HepG2 (cell line): ENCODE data around the gene CFAP46. TPM values are rescaled to one million over a fixed set of nuclear protein-coding genes. Genes with fewer than 3 reads are reported as not detected.

Experiments used
- ATAC-seq: fragments of 200-7000 bp; cut with Tn5 transposase; 3 replicates; pipeline ENCODE4 v1.9.1; 2020; ENCODE audit warnings: mild to moderate bottlenecking, moderate library complexity
- BruUV-seq: library from RNA; stranded (reverse); fragments of 400-500 nt; replicated peaks from 2 replicates; lab custom pipeline; 2021; lab: Mats Ljungman, UMichigan
- CTCF ChIA-PET: fragments of 300-600 bp; formaldehyde crosslinking; extraction: SDS; loops from one replicate; lab custom pipeline; 2021; ENCODE audit warnings: low total read pairs, inconsistent platforms, low intra/inter-chr PET ratio; lab: Yijun Ruan, JAX
- POLR2A ChIA-PET: fragments of 350-600 bp; sonication (Branson Sonifier 250); formaldehyde crosslinking; loops from one replicate; lab custom pipeline; 2020; ENCODE audit warnings: antibody characterized with exemption, inconsistent platforms; lab: Yijun Ruan, JAX
- DNase-seq: peaks from one replicate; pipeline ENCODE4 v3.0.0-alpha.2; 2015; ENCODE audit warnings: low spot score
- FAIRE-seq: peaks from 3 replicates; lab custom pipeline; 2011; peaks lifted over from hg19 to GRCh38; lab: Jason Lieb, UNC
- H2AFZ ChIP-seq: one replicate; pipeline ENCODE4 v1.6.1; 2011; ENCODE audit warnings: low read length, inconsistent platforms
- H3K27ac ChIP-seq: fragments of 300-600 bp; 3 replicates; pipeline ENCODE4 v1.8.0; 2011; ENCODE audit warnings: mixed run types, mild to moderate bottlenecking, mixed read lengths, low read length, inconsistent platforms; ENCODE audit not compliant: insufficient read depth; ENCODE audit errors: extremely low read length
- H3K27me3 ChIP-seq, 2 experiments: fragments of 200-600 bp in 1 of 2; 2 replicates in 1 of 2; 3 replicates in 1 of 2; pipeline versions ENCODE4 v1.6.0 to v1.8.0; 2011; ENCODE audit warnings: low read length in 2 of 2, mild to moderate bottlenecking in 2 of 2, moderate library complexity in 2 of 2, inconsistent platforms in 1 of 2; ENCODE audit not compliant: insufficient read depth in 2 of 2, control insufficient read depth in 1 of 2
- H3K36me3 ChIP-seq, 2 experiments: fragments of 200-600 bp in 1 of 2; replicated peaks in 1 of 2; 2 replicates in 1 of 2; 3 replicates in 1 of 2; pipeline versions ENCODE4 v1.5.1 to v1.8.0; 2011; ENCODE audit warnings: low read length in 2 of 2, inconsistent platforms in 1 of 2; ENCODE audit not compliant: insufficient read depth in 2 of 2, control insufficient read depth in 1 of 2
- H3K4me1 ChIP-seq: 2 replicates; pipeline ENCODE4 v1.5.1; 2012; ENCODE audit warnings: low read length, inconsistent platforms; ENCODE audit not compliant: insufficient read depth
- H3K4me2 ChIP-seq: 2 replicates; pipeline ENCODE4 v1.6.0; 2011; ENCODE audit warnings: low read depth, low read length, inconsistent platforms
- H3K4me3 ChIP-seq, 3 experiments: fragments of 200-600 bp in 1 of 3; sonication (generic), shearing (Covaris generic) in 1 of 3; replicated peaks in 1 of 3; 2 replicates each; pipeline ENCODE4 v1.5.1; 2011 to 2016; ENCODE audit warnings: low read length in 3 of 3, inconsistent platforms in 2 of 3, low read depth in 2 of 3, mild to moderate bottlenecking in 2 of 3, control low read depth in 1 of 3, mixed read lengths in 1 of 3; ENCODE audit not compliant: insufficient read depth in 1 of 3
- H3K79me2 ChIP-seq: one replicate; pipeline ENCODE4 v1.6.1; 2011; ENCODE audit warnings: low read length, inconsistent platforms; ENCODE audit not compliant: insufficient read depth
- H3K9ac ChIP-seq: 2 replicates; pipeline ENCODE4 v1.6.0; 2011; ENCODE audit warnings: mild to moderate bottlenecking, low read depth, low read length, inconsistent platforms; ENCODE audit not compliant: insufficient read depth
- H3K9me3 ChIP-seq: 2 replicates; pipeline ENCODE4 v1.5.1; 2012; ENCODE audit warnings: mild to moderate bottlenecking, low read length
- H4K20me1 ChIP-seq: 2 replicates; pipeline ENCODE4 v1.6.0; 2011; ENCODE audit warnings: inconsistent platforms, mild to moderate bottlenecking, low read length, moderate library complexity; ENCODE audit not compliant: insufficient read depth
- ARID2 ChIP-seq: sonication (generic); formaldehyde crosslinking; IDR thresholded peaks from 2 replicates; pipeline ENCODE4 v1.8.1; 2022; ENCODE audit warnings: mild to moderate bottlenecking, missing genetic modification reagents, borderline replicate concordance
- JARID2 ChIP-seq: sonication (generic); formaldehyde crosslinking; IDR thresholded peaks from 2 replicates; pipeline ENCODE4 v1.8.1; 2023; ENCODE audit warnings: missing genetic modification reagents, inconsistent platforms; ENCODE audit not compliant: insufficient replicate concordance
- MYNN ChIP-seq: sonication (generic); formaldehyde crosslinking; IDR thresholded peaks from 2 replicates; pipeline ENCODE4 v1.4.0; 2020; ENCODE audit warnings: mild to moderate bottlenecking, low read depth, missing genetic modification reagents
- PITX1 ChIP-seq: sonication (generic); formaldehyde crosslinking; IDR thresholded peaks from 2 replicates; pipeline ENCODE4 v1.5.1; 2020; ENCODE audit warnings: mild to moderate bottlenecking, missing genetic modification reagents
- RERE ChIP-seq: IDR thresholded peaks from 2 replicates; pipeline ENCODE4 v1.6.1; 2016; ENCODE audit warnings: low read depth, missing genetic modification reagents, missing compliant biosample characterization
- RFXAP ChIP-seq: sonication (generic); formaldehyde crosslinking; IDR thresholded peaks from 2 replicates; pipeline ENCODE4 v1.4.0; 2020; ENCODE audit warnings: missing genetic modification reagents, borderline replicate concordance
- ZNF232 ChIP-seq: sonication (generic); formaldehyde crosslinking; IDR thresholded peaks from 2 replicates; pipeline ENCODE4 v1.4.0; 2020; ENCODE audit warnings: missing genetic modification reagents, borderline replicate concordance
- ZNF362 ChIP-seq: sonication (generic); formaldehyde crosslinking; IDR thresholded peaks from 2 replicates; pipeline ENCODE4 v1.4.0; 2020; ENCODE audit warnings: missing genetic modification reagents, mild to moderate bottlenecking, borderline replicate concordance
- ZNF512 ChIP-seq: sonication (generic); formaldehyde crosslinking; IDR thresholded peaks from 2 replicates; pipeline ENCODE4 v1.4.0; 2020; ENCODE audit warnings: mild to moderate bottlenecking, missing genetic modification reagents
- ZNF709 ChIP-seq: sonication (generic); formaldehyde crosslinking; IDR thresholded peaks from 2 replicates; pipeline ENCODE4 v1.5.0; 2020; ENCODE audit warnings: mild to moderate bottlenecking, missing genetic modification reagents
- ZNF850 ChIP-seq: sonication (generic); formaldehyde crosslinking; conservative IDR thresholded peaks from 2 replicates; pipeline ENCODE4 v1.9.0; 2021; ENCODE audit warnings: mild to moderate bottlenecking, missing genetic modification reagents
- WGBS: methylation state at CpG from one replicate; pipeline ENCODE4 v1.1.6; 2017; ENCODE audit warnings: low lambda C conversion rate; 5-methylcytosine and 5-hydroxymethylcytosine counted together
- in situ Hi-C: cut with HindIII; loops from 2 replicates; pipeline ENCODE4 v1.10.0; 2017; ENCODE audit warnings: low pct_unique_long_range_greater_than_20kb; ENCODE audit not compliant: extremely low pct_ligation_motif_present
- intact Hi-C: fragments of 100-400 bp; cut with micrococcal nuclease; formaldehyde crosslinking; loops from one replicate; pipeline ENCODE4 v1.10.0; 2022; ENCODE audit not compliant: unreplicated experiment
- polyA plus RNA-seq, 8 experiments: library from polyadenylated mRNA; depleted of rRNA in 3 of 8; stranded (reverse) in 7 of 8; unstranded in 1 of 8; fragments of >200 nt; fragmentation: Illumina TruSeq in 4 of 8; extraction: Trizol in 4 of 8; gene quantifications; 2 replicates each; pipeline versions ENCODE4 v1.2.1 to v1.2.3, GENCODE V29; 2011 to 2016; ENCODE audit warnings: low read depth in 4 of 8, missing spikeins in 1 of 8, mixed read lengths in 1 of 8; ENCODE audit not compliant: insufficient read depth in 1 of 8
- total RNA-seq, 5 experiments: library from RNA; depleted of rRNA; stranded (reverse); fragments of >200 nt; fragmentation: Illumina TruSeq; extraction: Trizol; gene quantifications; 2 replicates each; pipeline ENCODE4 v1.2.3, GENCODE V29; 2016; ENCODE audit warnings: low read depth in 1 of 5

CFAP46 gene
- total and polyA plus RNA-seq, 2 of the 13 experiments (the other 11 are each of a cell fraction or from before 2014, with no cell fraction given), result 0.24 to 0.84 TPM

GRCh38 chr10:132870426-132870825, 71.9 kb downstream of the CFAP46 start:
- in situ Hi-C loops (no loop called here), intact Hi-C loops (no loop called here)
- 54% methylated on average over 13 of the region's 13 CpGs for WGBS
- Histone ChIP-seq H3K27ac (no peak overlapping the region), H4K20me1 (no peaks in the 10 kb centered on the region; the same call in 1 of the 2 replicates), H2AFZ (no peak overlapping the region), H3K27me3 (peaks cover 4 to 24% of the 10 kb centered on the region in 2 experiments; a peak in 3 of 5 replicates), H3K4me3 (no peak overlapping the region), H3K79me2 (no peaks in the 10 kb centered on the region), H3K4me2 (no peak overlapping the region), H3K9ac (no peak overlapping the region), H3K36me3 (no peaks in the 10 kb centered on the region), H3K4me1 (no peaks in the 10 kb centered on the region), H3K9me3 (no peaks in the 10 kb centered on the region)
- no peak for TF ChIP-seq RFXAP (CRISPR knock-in tag)
- TF ChIP-seq PITX1, result no peak
- no peak for TF ChIP-seq ARID2
- no peak for TF ChIP-seq MYNN (CRISPR knock-in tag)
- BruUV-seq, result no TSS peak
- POLR2A ChIA-PET, result no interaction called here
- CTCF ChIA-PET, result no interaction called here
- no peak for FAIRE-seq
- no peak for DNase-seq
- no peak for ATAC-seq

- 55% methylated on average over 15 of the region's 16 CpGs for WGBS
- no peaks in the 10 kb centered on the region for H3K79me2 ChIP-seq
- no peak overlapping the region for H3K27ac ChIP-seq
- no peaks in the 10 kb centered on the region for H3K9me3 ChIP-seq
- no peak overlapping the region for H3K4me2 ChIP-seq
- H3K27me3 ChIP-seq, result peaks cover 4 to 21% of the 10 kb centered on the region in 2 experiments; a peak in 3 of 5 replicates
- H3K4me1 ChIP-seq, result no peaks in the 10 kb centered on the region
- no peak for DNase-seq
- no peak for FAIRE-seq
- no peak overlapping the region for H2AFZ ChIP-seq
- intact Hi-C loops (no loop called here), in situ Hi-C loops (no loop called here)
- ChIA-PET CTCF (no interaction called here), POLR2A (no interaction called here)
- H3K4me3 ChIP-seq, result no peak overlapping the region
- ATAC-seq, result no peak
- H3K9ac ChIP-seq, result no peak overlapping the region
- H4K20me1 ChIP-seq, result no peaks in the 10 kb centered on the region
- no peaks in the 10 kb centered on the region for H3K36me3 ChIP-seq
- no TSS peak for BruUV-seq
- no peak for TF ChIP-seq RERE (CRISPR knock-in tag)
- no peak for TF ChIP-seq ZNF362
- no peak for TF ChIP-seq ZNF232
- no peak for TF ChIP-seq ZNF512 (CRISPR knock-in tag)
- TF ChIP-seq ZNF850 (CRISPR knock-in tag), result no peak
- no peak for TF ChIP-seq ZNF709 (CRISPR knock-in tag)
- TF ChIP-seq JARID2, result no peak
These were observed 72.7 kb downstream of the CFAP46 start for GRCh38 chr10:132869621-132870020.
